Mesodermal cell (in vitro differentiated cells): ENCODE results near the gene FKBP7.

Source experiments
- H3K27ac ChIP-seq: 2 replicates; pipeline ENCODE4 v1.7.0; 2013; ENCODE audit warnings: mild to moderate bottlenecking, low read depth, low read length, moderate library complexity; ENCODE audit not compliant: severe bottlenecking
- H3K36me3 ChIP-seq: 2 replicates; pipeline ENCODE4 v1.7.1; 2013; ENCODE audit warnings: mild to moderate bottlenecking, low read length, moderate library complexity; ENCODE audit not compliant: control insufficient read depth, insufficient read depth
- H3K4me1 ChIP-seq: one replicate; pipeline ENCODE4 v1.7.1; 2013; ENCODE audit warnings: mild to moderate bottlenecking, low read length; ENCODE audit not compliant: insufficient read depth, control insufficient read depth, poor library complexity, severe bottlenecking
- H3K4me3 ChIP-seq: 2 replicates; pipeline ENCODE4 v1.7.0; 2013; ENCODE audit warnings: low read length, control low read depth, mild to moderate bottlenecking; ENCODE audit not compliant: insufficient read depth, poor library complexity, severe bottlenecking; ENCODE audit errors: extremely low read depth
- H3K9me3 ChIP-seq: 2 replicates; pipeline ENCODE4 v1.7.1; 2013; ENCODE audit warnings: mild to moderate bottlenecking, low read length, moderate library complexity; ENCODE audit not compliant: control insufficient read depth
- WGBS, 2 experiments: methylation state at CpG; one replicate each; pipeline ENCODE4 v1.1.5; 2013; ENCODE audit warnings: missing lambda C conversion rate in 2 of 2; ENCODE audit not compliant: insufficient coverage in 2 of 2; 5-methylcytosine and 5-hydroxymethylcytosine counted together

Gene FKBP7

GRCh38 chr2:178491612-178492011 is 13.2 kb upstream of the FKBP7 start:
- Histone ChIP-seq H3K4me3 (no peak overlapping the region), H3K27ac (no peak overlapping the region), H3K9me3 (no peaks in the 10 kb centered on the region), H3K36me3 (peaks cover 50% of the 10 kb centered on the region), H3K4me1 (no peaks in the 10 kb centered on the region)
- 93 to 96% methylated on average over 6 of the region's 6 CpGs for WGBS, 2 experiments

DNA sequence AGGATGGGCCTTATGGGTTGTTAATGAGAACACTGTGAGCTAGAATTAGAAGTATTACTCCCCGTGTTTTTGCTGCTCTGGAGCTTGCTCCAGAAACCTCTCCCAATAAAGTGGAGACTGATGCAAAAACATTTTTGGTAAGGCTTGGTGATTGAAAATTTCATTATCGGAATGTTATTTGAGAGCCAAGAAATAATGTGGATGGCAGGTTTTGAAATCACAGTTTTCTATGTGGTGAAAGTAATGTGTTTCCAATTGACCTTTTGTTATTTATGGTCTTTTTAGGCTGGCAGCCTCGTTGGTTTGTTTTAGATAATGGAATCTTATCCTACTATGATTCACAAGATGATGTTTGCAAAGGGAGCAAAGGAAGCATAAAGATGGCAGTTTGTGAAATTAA is 7.0 kb upstream of the FKBP7 start:
- Histone ChIP-seq H3K27ac (no peak overlapping the region), H3K36me3 (peaks cover 12% of the 10 kb centered on the region), H3K4me3 (no peak overlapping the region), H3K9me3 (no peaks in the 10 kb centered on the region), H3K4me1 (peaks cover 10% of the 10 kb centered on the region)
- 89 to 92% methylated on average over 1 to 2 of the region's 3 CpGs for WGBS, 2 experiments

DNA sequence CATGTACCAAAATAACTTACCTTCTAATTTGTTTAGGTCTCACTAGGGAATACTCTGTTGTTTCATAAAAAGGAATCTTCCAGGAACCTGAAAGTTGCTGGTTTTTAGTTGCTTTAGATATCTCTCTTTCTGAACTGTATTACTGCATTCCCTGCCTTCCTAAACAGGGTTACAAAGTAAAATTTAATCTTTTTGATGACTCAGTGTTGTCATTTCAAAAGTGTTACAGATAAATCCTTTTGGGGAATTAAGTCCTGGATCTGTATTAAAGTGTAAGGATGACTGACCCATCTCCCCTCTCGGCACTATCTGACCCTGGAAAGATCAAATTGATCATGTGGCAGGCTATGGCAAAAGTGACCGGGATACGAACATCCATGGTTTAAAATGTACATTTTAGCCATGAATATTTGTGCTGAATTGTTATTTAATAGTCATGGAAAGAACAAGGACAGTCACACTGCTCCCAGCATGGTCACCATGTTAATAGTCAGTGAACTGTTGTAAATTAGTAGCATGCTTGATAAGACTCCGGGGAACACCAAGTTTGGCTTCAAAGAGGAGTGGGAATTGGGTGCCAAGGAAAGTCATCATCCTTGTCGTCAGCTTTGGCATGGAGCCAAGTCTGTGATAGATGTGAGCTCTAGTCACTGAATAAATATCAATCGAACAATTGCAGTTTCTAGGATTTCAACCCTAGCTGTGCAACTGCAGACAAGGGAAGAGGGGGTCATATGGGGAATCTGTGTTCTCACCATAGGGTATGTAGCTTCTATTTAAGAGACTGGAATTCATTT is 6.0 kb upstream of the FKBP7 start:
- WGBS, 2 experiments: 96 to 98% methylated on average over 5 to 6 of the region's 6 CpGs
- Histone ChIP-seq H3K36me3 (peaks cover 9% of the 10 kb centered on the region), H3K27ac (no peak overlapping the region), H3K4me1 (peaks cover 10% of the 10 kb centered on the region), H3K4me3 (no peak overlapping the region), H3K9me3 (no peaks in the 10 kb centered on the region)

DNA sequence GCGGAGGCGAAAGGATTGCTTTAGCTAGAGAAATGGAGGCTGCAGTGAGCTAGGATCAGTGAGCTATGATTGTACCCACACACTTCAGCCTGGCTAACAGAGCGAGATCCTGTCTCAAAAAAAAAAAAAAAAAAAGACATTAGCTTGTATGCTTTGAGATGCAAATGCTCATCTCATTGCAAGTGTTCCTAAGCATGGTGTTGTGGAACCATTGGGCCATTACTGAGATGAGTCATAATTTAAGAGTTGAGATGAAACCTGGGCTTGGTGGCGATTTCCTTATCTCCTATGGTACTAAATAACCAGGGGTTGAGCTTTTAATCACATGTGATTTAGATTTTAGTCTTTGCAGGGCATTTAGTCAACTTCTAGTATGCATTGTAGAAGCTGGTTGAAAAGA is 4.0 kb upstream of the FKBP7 start:
- Histone ChIP-seq H3K4me3 (no peak overlapping the region), H3K9me3 (no peaks in the 10 kb centered on the region), H3K36me3 (peaks cover 9% of the 10 kb centered on the region), H3K27ac (no peak overlapping the region), H3K4me1 (peaks cover 10% of the 10 kb centered on the region)
- 70 to 81% methylated on average over 2 to 3 of the region's 4 CpGs for WGBS, 2 experiments

- no peaks in the 10 kb centered on the region for H3K36me3 ChIP-seq
- whole genome bisulfite sequencing, 2 experiments: 0% methylated on average over 31 to 70 of the region's 92 CpGs
- H3K4me1 ChIP-seq: peaks cover 10% of the 10 kb centered on the region
- peak within 1 kb of the TSS; percentile 96 for H3K27ac ChIP-seq
- peak within 1 kb of the TSS; percentile 79 for H3K4me3 ChIP-seq
- no peaks in the 10 kb centered on the region for H3K9me3 ChIP-seq
These were observed 2.1 kb upstream of the FKBP7 start, which contains the start of gene PLEKHA3 for GRCh38 chr2:178480227-178481181. PLEKHA3 (plus strand) TSS chr2:178480457; CDS start chr2:178480870, 413 bp downstream.

DNA sequence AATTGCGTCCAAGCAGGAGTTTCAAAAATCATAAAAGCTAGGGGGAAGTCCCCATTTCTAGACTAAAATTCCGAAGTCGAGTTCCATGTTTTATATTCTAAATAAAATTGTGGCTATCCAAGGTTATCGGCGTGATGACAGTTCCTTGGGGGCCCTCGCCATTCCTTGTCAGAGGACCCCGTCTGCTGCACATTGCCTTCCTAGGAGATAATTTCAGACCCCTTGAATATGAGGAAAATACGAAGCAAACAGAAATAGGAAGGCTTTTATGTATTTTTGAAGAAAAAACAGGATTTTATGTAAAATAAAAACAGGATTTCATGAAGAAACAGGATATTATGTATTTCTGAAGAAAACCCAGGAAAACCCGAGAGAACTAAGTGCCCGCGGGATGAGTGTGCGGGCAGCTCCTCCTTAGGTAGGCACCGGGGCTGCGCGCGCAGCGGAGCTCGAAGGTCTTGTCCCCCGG is 1.4 kb upstream of the FKBP7 start:
- Histone ChIP-seq H3K27ac (peak overlapping the region; percentile 84), H3K9me3 (no peaks in the 10 kb centered on the region), H3K4me3 (peak overlapping the region; percentile 79), H3K4me1 (peaks cover 10% of the 10 kb centered on the region), H3K36me3 (no peaks in the 10 kb centered on the region)
- WGBS, 2 experiments: 31 to 48% methylated on average over 12 to 17 of the region's 19 CpGs

- Histone ChIP-seq H3K9me3 (no peaks in the 10 kb centered on the region), H3K36me3 (no peaks in the 10 kb centered on the region), H3K27ac (peak overlapping the region; percentile 96), H3K4me3 (peak overlapping the region; percentile 67), H3K4me1 (peaks cover 10% of the 10 kb centered on the region)
- WGBS, 2 experiments: 78 to 82% methylated on average over 2 to 4 of the region's 4 CpGs
These were observed 846 bp upstream of the FKBP7 start for GRCh38 chr2:178479275-178479616.

DNA sequence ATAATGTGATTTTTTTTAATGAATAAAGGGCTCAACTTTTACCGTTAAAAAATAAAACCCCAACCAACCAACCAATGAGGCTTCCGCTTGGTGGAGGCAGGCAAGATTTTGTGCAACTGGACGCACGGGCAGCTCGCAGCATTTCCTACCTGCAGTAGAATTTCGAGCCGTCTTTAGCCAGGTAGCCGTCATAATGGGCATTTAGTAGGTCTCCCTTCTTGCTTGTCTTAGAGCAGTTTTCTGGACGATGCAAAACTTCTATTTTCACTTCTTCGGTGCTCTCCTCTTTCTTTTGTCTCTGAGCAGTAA is 316 bp downstream of the FKBP7 start:
- Histone ChIP-seq H3K27ac (peak overlapping the region; percentile 96), H3K9me3 (no peaks in the 10 kb centered on the region)
- WGBS, 2 experiments: 5 to 10% methylated on average over 7 to 10 of the region's 10 CpGs

GRCh38 chr2:178477443-178478129 is 814 bp downstream of the FKBP7 start:
- H3K4me1 ChIP-seq: peaks cover 10% of the 10 kb centered on the region
- H3K4me3 ChIP-seq: peak overlapping the region; percentile 67
- H3K36me3 ChIP-seq: no peaks in the 10 kb centered on the region
- WGBS, 2 experiments: 57 to 67% methylated on average over 1 of the region's 3 CpGs
- H3K27ac ChIP-seq: no peak overlapping the region
- H3K9me3 ChIP-seq: no peaks in the 10 kb centered on the region

More for the DNA sequence above, 316 bp downstream of the FKBP7 start:
- Histone ChIP-seq H3K4me3 (peak overlapping the region; percentile 67), H3K4me1 (peaks cover 10% of the 10 kb centered on the region), H3K36me3 (no peaks in the 10 kb centered on the region)

- Histone ChIP-seq H3K36me3 (no peaks in the 10 kb centered on the region), H3K4me1 (peaks cover 3% of the 10 kb centered on the region), H3K27ac (no peak overlapping the region), H3K9me3 (no peaks in the 10 kb centered on the region), H3K4me3 (no peak overlapping the region)
These were observed 1.9 kb downstream of the FKBP7 start for GRCh38 chr2:178476477-178476876.
